Activated naive CD8-positive, alpha-beta T cell treated with anti-CD3 and anti-CD28 coated beads for 36 hours (primary cell): Measurements from ENCODE around the gene LSP1. TPM values are rescaled to one million over a fixed set of nuclear protein-coding genes. Genes with fewer than 3 reads are reported as not detected.

Experiments used
- DNase-seq: peaks from one replicate; pipeline ENCODE4 v3.0.0; 2021
- H3K27ac Mint-ChIP-seq: one replicate; pipeline ENCODE4 v1.8.0; 2022; ENCODE audit warnings: mild to moderate bottlenecking, moderate library complexity, mixed read lengths
- H3K27me3 Mint-ChIP-seq: one replicate; pipeline ENCODE4 v1.8.0; 2022; ENCODE audit warnings: mild to moderate bottlenecking, mixed read lengths
- H3K36me3 Mint-ChIP-seq: one replicate; pipeline ENCODE4 v1.8.0; 2021; ENCODE audit warnings: mild to moderate bottlenecking, mixed read lengths
- H3K4me1 Mint-ChIP-seq: one replicate; pipeline ENCODE4 v1.8.0; 2021; ENCODE audit warnings: mixed read lengths
- H3K4me3 Mint-ChIP-seq: one replicate; pipeline ENCODE4 v1.8.0; 2022; ENCODE audit warnings: mild to moderate bottlenecking, moderate library complexity, mixed read lengths
- H3K9me3 Mint-ChIP-seq: one replicate; pipeline ENCODE4 v1.8.0; 2022; ENCODE audit warnings: mixed read lengths
- total RNA-seq, 2 experiments: library from RNA; stranded (reverse); gene quantifications; one replicate each; pipeline ENCODE4 v1.2.3, GENCODE V29; 2021

LSP1 gene
- total RNA-seq, 2 experiments from 2014 or later = 147 to 148 TPM

- Mint-ChIP-seq H3K27me3 (no peaks in the 10 kb centered on the region), H3K36me3 (no peaks in the 10 kb centered on the region), H3K4me3 (no peak overlapping the region), H3K4me1 (peaks cover 6% of the 10 kb centered on the region), H3K27ac (no peak overlapping the region), H3K9me3 (no peaks in the 10 kb centered on the region)
- no peak for DNase-seq
Measured at GRCh38 chr11:1929621-1930461, 77.0 kb downstream of the LSP1 start.

- no peaks in the 10 kb centered on the region for H3K9me3 Mint-ChIP-seq
- peaks cover 6% of the 10 kb centered on the region for H3K4me1 Mint-ChIP-seq
- H3K36me3 Mint-ChIP-seq = no peaks in the 10 kb centered on the region
- H3K27me3 Mint-ChIP-seq = no peaks in the 10 kb centered on the region
- no peak overlapping the region for H3K4me3 Mint-ChIP-seq
- no peak for DNase-seq
- no peak overlapping the region for H3K27ac Mint-ChIP-seq
Measured at GRCh38 chr11:1930462-1930830, 77.6 kb downstream of the LSP1 start.

GRCh38 chr11:1931341-1932104, 78.6 kb downstream of the LSP1 start:
- no peaks in the 10 kb centered on the region for H3K36me3 Mint-ChIP-seq
- H3K27ac Mint-ChIP-seq = no peak overlapping the region
- no peak for DNase-seq

GRCh38 chr11:1932105-1932480, 79.2 kb downstream of the LSP1 start:
- Mint-ChIP-seq H3K9me3 (no peaks in the 10 kb centered on the region), H3K27ac (no peak overlapping the region), H3K4me3 (no peak overlapping the region), H3K27me3 (no peaks in the 10 kb centered on the region), H3K36me3 (no peaks in the 10 kb centered on the region), H3K4me1 (peaks cover 6% of the 10 kb centered on the region)
- no peak for DNase-seq

More at GRCh38 chr11:1931341-1932104, 78.6 kb downstream of the LSP1 start:
- H3K9me3 Mint-ChIP-seq = no peaks in the 10 kb centered on the region
- no peaks in the 10 kb centered on the region for H3K27me3 Mint-ChIP-seq
- no peak overlapping the region for H3K4me3 Mint-ChIP-seq
- peaks cover 6% of the 10 kb centered on the region for H3K4me1 Mint-ChIP-seq

GRCh38 chr11:1932681-1933080, 79.8 kb downstream of the LSP1 start:
- no peaks in the 10 kb centered on the region for H3K27me3 Mint-ChIP-seq
- no peaks in the 10 kb centered on the region for H3K36me3 Mint-ChIP-seq
- no peak for DNase-seq
- no peaks in the 10 kb centered on the region for H3K9me3 Mint-ChIP-seq
- peaks cover 6% of the 10 kb centered on the region for H3K4me1 Mint-ChIP-seq
- no peak overlapping the region for H3K4me3 Mint-ChIP-seq
- no peak overlapping the region for H3K27ac Mint-ChIP-seq

- H3K27ac Mint-ChIP-seq = no peak overlapping the region
- H3K27me3 Mint-ChIP-seq = no peaks in the 10 kb centered on the region
- DNase-seq = no peak
- H3K9me3 Mint-ChIP-seq = no peaks in the 10 kb centered on the region
- H3K4me1 Mint-ChIP-seq = peaks cover 6% of the 10 kb centered on the region
- H3K4me3 Mint-ChIP-seq = no peak overlapping the region
- no peaks in the 10 kb centered on the region for H3K36me3 Mint-ChIP-seq
Measured at GRCh38 chr11:1933416-1934334, 80.8 kb downstream of the LSP1 start.

GRCh38 chr11:1934335-1935155, 81.7 kb downstream of the LSP1 start:
- no peaks in the 10 kb centered on the region for H3K9me3 Mint-ChIP-seq
- no peaks in the 10 kb centered on the region for H3K36me3 Mint-ChIP-seq
- no peak for DNase-seq
- H3K27me3 Mint-ChIP-seq = no peaks in the 10 kb centered on the region
- H3K4me3 Mint-ChIP-seq = no peak overlapping the region
- peaks cover 11% of the 10 kb centered on the region for H3K4me1 Mint-ChIP-seq
- no peak overlapping the region for H3K27ac Mint-ChIP-seq

GRCh38 chr11:1935156-1936071, 82.5 kb downstream of the LSP1 start:
- H3K4me1 Mint-ChIP-seq = peaks cover 8% of the 10 kb centered on the region
- no peak overlapping the region for H3K4me3 Mint-ChIP-seq
- H3K9me3 Mint-ChIP-seq = no peaks in the 10 kb centered on the region
- H3K27ac Mint-ChIP-seq = no peak overlapping the region
- H3K36me3 Mint-ChIP-seq = no peaks in the 10 kb centered on the region
- H3K27me3 Mint-ChIP-seq = no peaks in the 10 kb centered on the region
- no peak for DNase-seq

- no peaks in the 10 kb centered on the region for H3K9me3 Mint-ChIP-seq
- no peak overlapping the region for H3K4me3 Mint-ChIP-seq
- no peaks in the 10 kb centered on the region for H3K27me3 Mint-ChIP-seq
- no peak overlapping the region for H3K27ac Mint-ChIP-seq
- no peaks in the 10 kb centered on the region for H3K36me3 Mint-ChIP-seq
- peaks cover 5% of the 10 kb centered on the region for H3K4me1 Mint-ChIP-seq
- no peak for DNase-seq
Measured at GRCh38 chr11:1936072-1936780, 83.3 kb downstream of the LSP1 start.

GRCh38 chr11:1936781-1937615, 84.1 kb downstream of the LSP1 start:
- Mint-ChIP-seq H3K4me3 (no peak overlapping the region), H3K4me1 (peaks cover 5% of the 10 kb centered on the region), H3K27me3 (no peaks in the 10 kb centered on the region), H3K27ac (no peak overlapping the region), H3K9me3 (no peaks in the 10 kb centered on the region), H3K36me3 (no peaks in the 10 kb centered on the region)
- no peak for DNase-seq

- no peak for DNase-seq
- no peaks in the 10 kb centered on the region for H3K9me3 Mint-ChIP-seq
- no peak overlapping the region for H3K4me3 Mint-ChIP-seq
- H3K36me3 Mint-ChIP-seq = no peaks in the 10 kb centered on the region
- H3K27me3 Mint-ChIP-seq = no peaks in the 10 kb centered on the region
- peaks cover 5% of the 10 kb centered on the region for H3K4me1 Mint-ChIP-seq
- no peak overlapping the region for H3K27ac Mint-ChIP-seq
Measured at GRCh38 chr11:1937616-1938342, 84.9 kb downstream of the LSP1 start.
